ENCODE data around the gene TRIM17. TPM values are rescaled to one million over a fixed set of nuclear protein-coding genes. Genes with fewer than 3 reads are reported as not detected.

The TRIM17 gene
- total RNA-seq, 1 experiment from 2014 or later, result not detected

- ATAC-seq (no peak), DNase-seq (no peak)
- H2AFZ ChIP-seq (ENCODE audit: low read length), result no peak overlapping the region
- no TSS peak for BruUV-seq (replicated peaks)
- H3K36me3 ChIP-seq (ENCODE audit: low read depth, low read length), result no peaks in the 10 kb centered on the region
- intact Hi-C loops (cut with micrococcal nuclease), result no loop called here
- H4K20me1 ChIP-seq (ENCODE audit: low read length), result no peaks in the 10 kb centered on the region
- H3K9me2 ChIP-seq (replicated peaks; ENCODE audit: low read length), result no peaks in the 10 kb centered on the region
- no peak overlapping the region for H3K27ac ChIP-seq (ENCODE audit: low read length)
- H3K27me3 ChIP-seq (ENCODE audit: low read length), result no peaks in the 10 kb centered on the region
- no peak overlapping the region for H3K9ac ChIP-seq (ENCODE audit: low read length)
- H3K9me3 ChIP-seq (ENCODE audit: low read length), result no peaks in the 10 kb centered on the region
- no peak overlapping the region for H3K4me2 ChIP-seq (ENCODE audit: low read length)
- TF ChIP-seq EZH2phosphoT487 (IDR thresholded peaks at IDR 0.05; ENCODE audit: borderline replicate concordance, low read length) (no peak), EZH2 (IDR thresholded peaks at IDR 0.05; ENCODE audit: low read length, unreplicated experiment) (no peak), CTCF (conservative IDR thresholded peaks at IDR 0.05; ENCODE audit: low read depth, low read length) (no peak)
- CTCF ChIA-PET, result no interaction called here
- H3K4me1 ChIP-seq (ENCODE audit: insufficient read depth, low read length), result peaks cover 12% of the 10 kb centered on the region
- H3K4me3 ChIP-seq (ENCODE audit: low read length), result no peak overlapping the region
- no peaks in the 10 kb centered on the region for H3K79me2 ChIP-seq (ENCODE audit: low read length)
- H3F3A ChIP-seq (ENCODE audit: low read length, unreplicated experiment), result no peaks in the 10 kb centered on the region
- POLR2A ChIA-PET (ENCODE audit: unreplicated experiment), result no interaction called here
Observed at GRCh38 chr1:228429698-228430097, 13.0 kb upstream of the TRIM17 start.

DNA sequence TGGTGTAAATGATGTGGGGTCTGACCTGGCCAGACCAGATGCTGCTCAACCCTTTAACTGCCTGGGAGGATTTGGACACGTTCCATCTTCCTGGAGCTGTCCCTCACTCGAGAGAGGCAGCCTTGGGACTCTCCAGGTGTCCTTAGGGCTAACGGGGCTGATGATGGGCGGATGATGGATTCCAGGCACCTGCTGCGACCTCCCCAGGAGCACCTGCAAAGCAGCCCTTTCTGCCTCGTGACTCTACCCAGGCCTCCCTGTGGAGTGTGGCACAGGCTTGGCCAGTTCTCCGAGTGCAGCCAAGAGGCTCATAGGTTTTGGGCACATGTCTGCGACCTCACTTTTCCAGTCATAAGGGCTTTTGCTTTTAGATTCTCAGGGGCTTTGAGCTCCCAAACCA is 12.3 kb upstream of the TRIM17 start:
- no peaks in the 10 kb centered on the region for H3K36me3 ChIP-seq (ENCODE audit: low read depth, low read length)
- ChIA-PET CTCF (no interaction called here), POLR2A (ENCODE audit: unreplicated experiment) (no interaction called here)
- no peak overlapping the region for H3K4me3 ChIP-seq (ENCODE audit: low read length)
- ATAC-seq (no peak), DNase-seq (no peak)
- TF ChIP-seq CTCF (conservative IDR thresholded peaks at IDR 0.05; ENCODE audit: low read depth, low read length), result no peak
- no peak for TF ChIP-seq EZH2phosphoT487 (IDR thresholded peaks at IDR 0.05; ENCODE audit: borderline replicate concordance, low read length)
- no peak for TF ChIP-seq EZH2 (IDR thresholded peaks at IDR 0.05; ENCODE audit: low read length, unreplicated experiment)
- intact Hi-C loops (cut with micrococcal nuclease), result no loop called here
- H3K4me2 ChIP-seq (ENCODE audit: low read length), result no peak overlapping the region
- peaks cover 12% of the 10 kb centered on the region for H3K4me1 ChIP-seq (ENCODE audit: insufficient read depth, low read length)
- H3K9ac ChIP-seq (ENCODE audit: low read length), result no peak overlapping the region
- no TSS peak for BruUV-seq (replicated peaks)
- no peaks in the 10 kb centered on the region for H3K79me2 ChIP-seq (ENCODE audit: low read length)
- H3K9me2 ChIP-seq (replicated peaks; ENCODE audit: low read length), result no peaks in the 10 kb centered on the region
- no peaks in the 10 kb centered on the region for H3K27me3 ChIP-seq (ENCODE audit: low read length)
- no peak overlapping the region for H2AFZ ChIP-seq (ENCODE audit: low read length)
- H4K20me1 ChIP-seq (ENCODE audit: low read length), result no peaks in the 10 kb centered on the region
- H3K27ac ChIP-seq (ENCODE audit: low read length), result no peak overlapping the region
- H3F3A ChIP-seq (ENCODE audit: low read length, unreplicated experiment), result no peaks in the 10 kb centered on the region
- no peaks in the 10 kb centered on the region for H3K9me3 ChIP-seq (ENCODE audit: low read length)

DNA sequence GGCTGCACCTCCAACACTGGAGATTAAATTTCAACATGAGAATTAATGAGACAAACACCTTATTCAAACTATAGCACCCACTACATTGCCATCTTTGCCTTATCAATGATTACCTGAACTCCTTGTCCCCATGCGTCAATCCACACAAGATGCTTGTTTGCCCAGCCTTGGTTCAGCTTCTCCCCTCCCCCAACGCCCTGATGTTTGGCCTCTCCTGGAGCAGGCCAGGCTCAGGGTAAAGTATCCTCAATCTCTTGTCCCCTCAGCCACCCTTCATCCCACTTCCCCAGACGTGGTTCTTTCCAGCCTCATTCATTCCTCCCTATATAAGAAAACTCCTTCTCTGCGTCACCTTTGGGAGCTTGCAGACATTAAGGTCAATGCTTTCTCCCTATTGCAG is 11.8 kb upstream of the TRIM17 start:
- intact Hi-C loops (cut with micrococcal nuclease), result no loop called here
- no peaks in the 10 kb centered on the region for H3K27me3 ChIP-seq (ENCODE audit: low read length)
- no peak overlapping the region for H2AFZ ChIP-seq (ENCODE audit: low read length)
- H3F3A ChIP-seq (ENCODE audit: low read length, unreplicated experiment), result no peaks in the 10 kb centered on the region
- TF ChIP-seq CTCF (conservative IDR thresholded peaks at IDR 0.05; ENCODE audit: low read depth, low read length), result no peak
- no peak for TF ChIP-seq EZH2 (IDR thresholded peaks at IDR 0.05; ENCODE audit: low read length, unreplicated experiment)
- TF ChIP-seq EZH2phosphoT487 (IDR thresholded peaks at IDR 0.05; ENCODE audit: borderline replicate concordance, low read length), result no peak
- no peak overlapping the region for H3K9ac ChIP-seq (ENCODE audit: low read length)
- ChIA-PET POLR2A (ENCODE audit: unreplicated experiment) (no interaction called here), CTCF (no interaction called here)
- H3K4me1 ChIP-seq (ENCODE audit: insufficient read depth, low read length), result peaks cover 11% of the 10 kb centered on the region
- H3K4me2 ChIP-seq (ENCODE audit: low read length), result no peak overlapping the region
- ATAC-seq (no peak), DNase-seq (no peak)
- no peaks in the 10 kb centered on the region for H4K20me1 ChIP-seq (ENCODE audit: low read length)
- no peaks in the 10 kb centered on the region for H3K9me3 ChIP-seq (ENCODE audit: low read length)
- H3K27ac ChIP-seq (ENCODE audit: low read length), result no peak overlapping the region
- H3K9me2 ChIP-seq (replicated peaks; ENCODE audit: low read length), result no peaks in the 10 kb centered on the region
- no peaks in the 10 kb centered on the region for H3K79me2 ChIP-seq (ENCODE audit: low read length)
- no peak overlapping the region for H3K4me3 ChIP-seq (ENCODE audit: low read length)
- H3K36me3 ChIP-seq (ENCODE audit: low read depth, low read length), result no peaks in the 10 kb centered on the region
- BruUV-seq (replicated peaks), result no TSS peak

Data from PC-3 (cell line).